DMS 273 (cell line): ENCODE data around the gene CDH22.

ENCODE experiments used
- DNase-seq: peaks from one replicate; lab custom pipeline; 2025; ENCODE audit not compliant: unreplicated experiment; lab: John Stamatoyannopoulos, UW

CDH22 gene

GRCh38 chr20:46249671-46250070 is 58.6 kb downstream of the CDH22 start:
- no peak for DNase-seq

DNA sequence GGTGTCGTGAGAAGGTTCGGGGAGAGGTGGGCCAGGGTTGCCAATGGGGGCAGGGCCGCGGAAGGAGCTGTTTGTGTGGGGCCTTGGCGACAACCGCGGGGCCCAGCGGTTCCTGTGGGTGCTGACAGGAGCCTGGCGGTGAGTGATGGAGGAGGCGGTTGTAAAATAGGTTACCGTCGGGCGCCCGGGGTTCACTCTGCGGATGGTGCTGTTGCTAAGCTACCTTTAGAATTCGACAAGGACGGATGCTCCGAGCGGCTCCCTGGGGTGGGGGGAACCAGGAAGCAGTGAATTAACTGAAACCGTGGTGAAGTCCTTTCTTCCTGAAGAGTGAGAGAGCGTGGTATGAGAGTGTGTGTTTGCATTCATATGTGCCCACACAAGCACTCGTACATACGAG is 61.7 kb downstream of the CDH22 start:
- DNase-seq = no peak

DNA sequence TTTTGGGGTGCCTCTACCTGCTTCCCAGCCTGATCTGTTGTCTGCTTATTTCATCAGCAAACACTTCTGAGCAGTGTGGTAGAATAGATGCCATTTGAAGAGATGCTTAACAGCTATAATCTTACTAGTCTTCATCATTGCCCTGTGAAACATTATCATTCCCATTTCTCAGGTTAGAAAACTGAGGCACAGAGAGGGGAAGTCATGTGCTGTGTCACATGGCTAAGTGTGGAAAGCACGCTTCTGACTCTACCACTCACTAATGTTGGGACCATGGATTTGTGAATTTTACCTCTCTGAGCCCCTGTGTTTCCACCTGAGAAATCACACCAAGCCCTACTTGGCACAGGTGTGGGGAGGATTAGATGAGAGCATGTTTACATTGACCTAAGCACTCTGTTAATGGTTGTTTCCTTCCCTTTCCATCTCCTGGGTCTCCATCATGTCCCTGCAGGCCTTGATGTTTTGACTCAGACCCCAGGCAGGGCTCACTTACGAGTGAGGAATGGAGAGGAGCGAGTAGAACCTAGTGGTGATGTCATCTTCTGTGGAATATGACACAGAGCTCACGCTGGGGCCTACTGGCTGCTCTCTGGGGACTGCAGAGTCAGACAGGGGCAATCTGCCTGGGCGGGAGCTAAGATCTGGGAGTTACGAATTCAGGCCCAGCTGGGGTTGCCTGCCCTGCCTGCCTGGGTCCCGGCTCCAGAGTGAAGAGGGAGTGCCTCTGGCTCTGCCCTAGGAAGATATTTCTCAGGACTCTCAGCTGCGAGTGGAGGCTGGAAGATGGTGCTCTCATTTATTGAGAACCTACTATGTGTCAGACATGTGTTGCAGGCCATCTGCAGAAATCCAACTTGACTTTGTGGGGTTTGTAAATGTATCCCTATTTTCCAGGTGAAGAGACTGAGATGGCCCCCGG is 64.3 kb downstream of the CDH22 start:
- peak; percentile 61 for DNase-seq

- no peak for DNase-seq
These were observed 65.9 kb downstream of the CDH22 start for GRCh38 chr20:46242390-46242789.

- DNase-seq = no peak
These were observed 67.4 kb downstream of the CDH22 start for GRCh38 chr20:46240881-46241280.

DNA sequence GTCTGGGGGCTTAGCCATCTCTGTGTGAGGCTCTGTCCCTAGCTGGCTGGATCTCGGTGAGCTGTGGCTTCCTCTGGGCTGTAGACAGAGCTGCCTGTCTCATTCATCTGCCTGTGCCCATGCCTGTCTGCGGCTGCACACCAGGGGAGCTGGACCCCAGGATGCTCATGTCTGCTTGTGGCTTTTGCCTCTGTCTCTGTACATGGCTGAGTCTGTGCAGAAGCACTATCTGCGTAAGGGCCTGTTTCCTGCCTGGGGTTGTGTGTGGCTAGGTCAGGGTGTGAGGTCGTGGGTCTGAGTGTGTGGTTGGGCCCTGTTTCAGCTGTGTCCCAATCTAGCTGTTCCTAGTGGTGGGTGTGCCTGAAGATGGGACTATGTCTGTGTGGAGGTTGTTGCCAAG is 68.2 kb downstream of the CDH22 start:
- no peak for DNase-seq

GRCh38 chr20:46237736-46238135 is 70.6 kb downstream of the CDH22 start:
- DNase-seq = no peak

- DNase-seq = no peak
These were observed 71.1 kb downstream of the CDH22 start for GRCh38 chr20:46237227-46237626.

DNA sequence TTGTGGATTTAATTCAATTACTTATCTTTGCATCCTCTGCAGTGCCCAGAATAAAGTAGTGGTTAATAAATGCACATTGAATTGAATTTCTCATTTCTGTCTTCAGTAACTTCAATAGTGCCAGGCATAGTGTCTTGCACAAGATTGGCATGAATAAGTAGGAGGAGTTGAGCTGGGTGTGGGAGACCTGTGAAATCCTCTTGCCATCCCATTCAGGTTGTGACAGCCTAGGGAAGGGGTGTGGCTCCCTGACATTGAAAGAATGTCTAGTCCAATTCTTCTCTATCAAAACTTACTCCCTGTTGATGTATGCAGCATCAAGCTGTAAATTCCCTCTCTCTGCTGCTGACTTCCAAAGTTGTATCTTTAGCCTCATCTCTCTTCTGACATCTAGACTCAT is 73.2 kb downstream of the CDH22 start:
- no peak for DNase-seq

- DNase-seq = no peak
These were observed 74.6 kb downstream of the CDH22 start for GRCh38 chr20:46233701-46234100.

- peak; percentile 24 for DNase-seq
These were observed 75.8 kb downstream of the CDH22 start for GRCh38 chr20:46232539-46232938.

- DNase-seq = peak; percentile 40
These were observed 77.5 kb downstream of the CDH22 start for GRCh38 chr20:46230801-46231282.

- no peak for DNase-seq
These were observed 78.2 kb downstream of the CDH22 start for GRCh38 chr20:46230106-46230491.

DNA sequence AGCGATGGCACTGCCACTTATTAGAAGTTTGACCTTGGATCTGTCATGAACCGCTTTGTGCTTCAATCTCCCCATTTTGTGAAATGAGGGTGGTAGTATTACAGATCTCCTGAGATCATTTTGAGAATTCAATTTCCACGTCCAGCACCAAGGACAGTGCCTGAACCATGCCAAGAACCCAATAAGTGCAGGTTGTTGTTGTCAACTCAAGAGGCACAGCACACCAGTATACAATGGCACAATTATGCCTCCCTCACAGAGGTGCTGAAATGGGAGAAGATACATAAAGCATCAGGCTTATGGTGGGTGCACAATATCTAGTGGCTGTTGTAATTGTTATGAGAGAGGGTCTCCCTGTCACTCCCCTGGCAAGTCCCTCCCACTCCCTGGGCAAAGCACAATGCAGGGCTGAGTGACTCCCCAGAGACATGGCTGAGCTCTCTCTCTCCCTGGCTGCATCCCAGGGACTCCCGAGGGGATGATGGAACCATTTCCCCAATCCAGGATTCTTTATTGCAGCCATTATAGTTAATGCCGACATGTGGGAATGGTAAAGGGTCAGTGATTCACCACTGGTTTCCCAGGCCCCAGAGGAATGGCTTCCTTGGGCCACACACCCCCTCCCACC is 78.7 kb downstream of the CDH22 start:
- no peak for DNase-seq

DNA sequence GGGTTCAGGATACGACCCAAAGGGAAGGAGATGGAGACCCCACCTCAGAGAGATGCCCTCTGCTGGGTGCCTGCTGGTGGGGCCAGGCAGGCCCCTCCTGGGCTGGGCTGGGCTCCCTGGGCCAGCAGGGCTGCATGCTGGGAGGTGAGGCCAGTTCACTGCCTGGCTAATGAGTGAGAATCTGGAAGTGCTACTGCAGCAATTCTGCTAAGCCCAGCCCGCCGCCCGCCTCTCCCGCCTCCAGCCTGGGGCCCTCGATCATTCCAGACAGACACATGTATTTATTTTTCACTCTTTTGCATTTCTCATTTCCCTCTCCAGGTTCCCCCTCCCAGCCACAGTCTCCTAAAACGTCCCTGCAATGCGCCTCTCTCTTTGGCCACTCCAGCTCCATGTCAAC is 79.6 kb downstream of the CDH22 start:
- DNase-seq = no peak

GRCh38 chr20:46227272-46227767 is 81.0 kb downstream of the CDH22 start:
- no peak for DNase-seq

- DNase-seq = no peak
These were observed 81.7 kb downstream of the CDH22 start for GRCh38 chr20:46226602-46227001.

DNA sequence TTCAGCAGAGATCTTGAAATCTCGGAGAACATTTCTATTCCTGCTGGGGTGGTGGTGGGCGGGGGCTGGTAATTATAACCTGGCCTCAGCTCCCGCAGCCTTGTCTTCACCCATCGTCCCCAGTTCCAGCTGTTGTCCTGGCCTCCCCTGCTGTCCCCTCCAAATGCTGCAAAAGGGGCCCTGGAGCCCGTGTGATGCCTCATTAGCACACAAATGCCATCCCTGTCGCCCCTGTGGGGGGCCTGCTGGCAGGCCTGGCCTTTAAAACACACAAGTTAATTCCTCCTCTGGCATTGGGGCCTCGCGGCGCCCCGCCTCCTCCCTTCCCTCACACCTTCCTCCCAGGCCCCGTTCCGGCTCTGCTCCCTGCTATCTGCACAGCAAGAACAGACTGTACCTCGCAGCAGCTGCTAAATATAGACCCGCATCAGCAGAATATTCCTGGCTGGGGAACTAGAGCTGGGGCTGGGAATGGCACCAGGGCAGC is 85.7 kb downstream of the CDH22 start:
- peak; percentile 58 for DNase-seq

- DNase-seq = peak; percentile 74
These were observed 87.0 kb downstream of the CDH22 start for GRCh38 chr20:46221256-46221833.

DNA sequence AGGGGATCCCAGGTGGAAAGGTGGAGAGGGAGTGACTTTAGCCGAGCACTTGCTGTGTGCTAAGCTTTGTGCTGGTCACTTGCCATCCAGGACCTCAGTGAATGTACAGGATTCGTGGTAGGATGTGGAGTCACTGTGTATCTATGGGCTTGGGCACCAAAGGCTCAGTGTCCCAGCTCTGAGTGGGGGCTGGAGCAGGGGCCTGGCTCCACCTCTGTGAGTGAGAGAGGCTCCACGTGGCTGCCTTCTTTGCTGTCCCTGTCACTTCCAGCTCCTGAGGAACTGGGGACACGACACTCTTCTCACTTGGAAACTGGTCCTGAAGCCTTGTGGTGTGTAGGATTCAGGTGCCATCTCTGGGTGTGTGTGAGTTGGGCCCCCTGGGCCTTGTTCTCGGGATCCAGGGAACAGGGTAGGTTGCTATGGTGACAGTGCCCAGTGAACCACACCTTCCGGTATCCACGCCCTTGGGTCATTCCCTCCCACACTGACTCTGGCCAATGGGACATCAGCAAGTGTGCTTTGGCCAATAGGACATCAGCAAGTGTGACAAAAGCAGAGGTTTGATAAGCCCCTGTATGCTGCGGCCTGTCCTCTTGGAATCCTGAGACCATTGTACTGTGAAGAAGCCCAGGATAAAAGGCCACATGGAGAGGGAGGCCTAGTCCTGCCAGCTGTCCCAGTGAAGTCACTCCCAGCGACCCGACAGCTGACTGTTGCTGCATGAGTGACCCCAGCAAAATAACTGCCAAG is 87.7 kb downstream of the CDH22 start:
- peak; percentile 91 for DNase-seq

- no peak for DNase-seq
These were observed 88.4 kb downstream of the CDH22 start for GRCh38 chr20:46219920-46220319.
